SH-SY5Y (cell line): Measurements from ENCODE around the gene CACNG4.

ENCODE experiments used
- GATA2 ChIP-seq: IDR thresholded peaks from 2 replicates; pipeline ENCODE4 v1.6.1; 2011; ENCODE audit warnings: mild to moderate bottlenecking, low read depth, low read length
- GATA3 ChIP-seq: IDR thresholded peaks from 2 replicates; pipeline ENCODE4 v1.6.1; 2011; ENCODE audit warnings: low read depth, mild to moderate bottlenecking, low read length, moderate library complexity

CACNG4 gene

DNA sequence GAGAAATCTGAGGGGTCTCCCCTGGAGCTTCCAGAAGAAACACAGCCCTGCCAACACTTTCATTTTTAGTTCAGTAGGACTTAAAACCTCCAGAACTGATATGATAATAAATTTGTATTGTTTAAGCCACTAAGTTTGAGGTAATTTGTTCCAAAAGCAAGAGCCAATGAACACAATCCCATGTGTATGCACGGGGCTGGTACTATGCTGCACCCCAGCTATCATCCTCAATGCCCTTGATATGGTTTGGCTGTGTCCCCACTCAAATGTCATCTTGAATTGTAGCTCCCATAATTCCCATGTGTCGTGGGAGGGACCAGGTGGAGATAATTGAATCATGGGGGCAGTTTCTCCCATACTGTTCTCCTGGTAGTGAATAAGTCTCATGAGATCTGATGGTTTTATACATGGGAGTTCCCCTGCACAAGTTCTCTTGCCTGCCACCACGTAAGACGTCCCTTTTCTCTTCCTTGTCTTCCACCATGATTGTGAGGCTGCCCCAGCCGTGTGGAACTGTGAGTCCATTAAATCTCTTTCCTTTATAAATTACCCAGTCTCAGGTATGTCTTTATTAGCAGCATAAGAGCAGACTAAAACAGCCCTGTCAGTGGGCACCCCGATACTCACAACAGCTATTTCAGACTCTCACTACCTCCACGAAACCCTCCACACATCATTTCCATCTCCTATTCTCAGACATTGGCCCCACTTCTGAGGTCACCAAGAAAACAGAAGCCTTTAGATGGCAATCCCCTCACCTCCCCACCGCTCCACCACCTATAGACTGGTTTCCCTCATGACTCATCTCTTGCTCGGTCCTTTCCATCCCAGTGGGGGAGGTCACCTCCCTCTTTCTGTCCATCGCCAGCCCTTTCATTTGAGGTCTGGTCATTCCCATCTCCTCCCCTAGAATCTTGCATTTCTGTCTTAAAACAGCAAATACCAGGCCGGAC, 70.9 kb downstream of the CACNG4 start:
- no peak for TF ChIP-seq GATA3
- TF ChIP-seq GATA2: no peak

DNA sequence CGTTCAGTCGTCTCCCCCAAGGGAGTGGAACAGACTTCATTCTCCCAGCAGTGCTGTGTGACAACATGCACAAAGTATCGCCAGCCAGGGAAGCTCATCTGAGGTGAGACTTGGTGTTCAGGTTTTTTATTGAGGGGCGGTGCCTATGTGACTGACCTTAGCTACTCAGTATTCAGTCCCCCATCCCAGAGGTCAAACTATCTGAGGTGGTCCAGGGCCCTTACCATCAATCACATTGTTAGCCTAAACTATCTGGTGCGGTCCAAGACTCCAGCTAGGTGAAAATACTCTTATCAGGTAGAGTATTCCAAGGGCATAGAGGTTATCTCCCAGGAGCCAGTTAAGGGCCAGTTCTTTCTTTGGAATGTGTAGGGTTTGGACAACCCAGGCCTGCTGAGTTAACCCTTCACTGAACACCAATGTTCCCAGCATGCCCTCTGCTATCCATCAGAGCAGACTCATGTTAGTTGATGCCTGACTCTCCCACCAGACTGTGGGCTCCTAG, 74.4 kb downstream of the CACNG4 start:
- TF ChIP-seq GATA2 (no peak), GATA3 (no peak)

DNA sequence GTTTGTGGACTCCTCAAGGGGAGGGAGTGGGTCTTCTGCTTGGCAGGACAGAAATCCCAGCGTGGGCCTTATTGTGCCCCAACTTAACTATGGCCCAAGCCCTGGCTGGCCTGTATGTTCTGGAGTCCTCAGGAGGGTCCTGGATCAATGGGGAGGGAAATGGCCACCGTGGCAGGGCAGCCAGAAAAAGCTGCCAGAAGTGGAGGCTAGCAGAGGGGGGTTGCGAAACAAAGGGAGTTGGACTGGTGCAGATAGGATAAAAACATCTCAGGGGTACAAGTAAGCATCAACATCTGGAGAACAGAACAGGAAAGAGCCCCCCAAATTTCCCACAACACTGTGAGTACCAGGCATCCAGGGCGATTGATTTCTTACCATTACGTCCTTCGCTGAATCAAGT, 76.1 kb downstream of the CACNG4 start:
- TF ChIP-seq GATA3 (no peak), GATA2 (no peak)

DNA sequence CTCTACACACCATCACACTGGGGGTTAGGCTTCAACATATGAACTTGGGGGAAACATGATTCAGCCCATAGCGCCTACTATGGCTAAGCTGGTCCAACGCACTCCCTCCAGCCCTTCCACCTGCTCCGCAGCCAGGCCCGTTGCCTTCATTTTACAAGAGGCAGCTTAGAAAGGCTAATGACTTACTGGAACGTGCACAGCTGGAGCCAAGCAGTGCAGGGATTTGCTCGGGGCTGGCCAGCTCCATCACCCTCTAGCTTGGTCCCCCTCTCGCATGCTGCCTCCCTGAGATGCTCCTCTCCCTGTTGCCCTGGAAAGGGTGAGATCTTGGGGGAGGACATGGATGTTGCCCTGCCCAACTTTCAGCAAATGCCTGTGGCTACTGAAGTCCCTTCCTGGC, 77.0 kb downstream of the CACNG4 start:
- TF ChIP-seq GATA2 (no peak), GATA3 (no peak)

DNA sequence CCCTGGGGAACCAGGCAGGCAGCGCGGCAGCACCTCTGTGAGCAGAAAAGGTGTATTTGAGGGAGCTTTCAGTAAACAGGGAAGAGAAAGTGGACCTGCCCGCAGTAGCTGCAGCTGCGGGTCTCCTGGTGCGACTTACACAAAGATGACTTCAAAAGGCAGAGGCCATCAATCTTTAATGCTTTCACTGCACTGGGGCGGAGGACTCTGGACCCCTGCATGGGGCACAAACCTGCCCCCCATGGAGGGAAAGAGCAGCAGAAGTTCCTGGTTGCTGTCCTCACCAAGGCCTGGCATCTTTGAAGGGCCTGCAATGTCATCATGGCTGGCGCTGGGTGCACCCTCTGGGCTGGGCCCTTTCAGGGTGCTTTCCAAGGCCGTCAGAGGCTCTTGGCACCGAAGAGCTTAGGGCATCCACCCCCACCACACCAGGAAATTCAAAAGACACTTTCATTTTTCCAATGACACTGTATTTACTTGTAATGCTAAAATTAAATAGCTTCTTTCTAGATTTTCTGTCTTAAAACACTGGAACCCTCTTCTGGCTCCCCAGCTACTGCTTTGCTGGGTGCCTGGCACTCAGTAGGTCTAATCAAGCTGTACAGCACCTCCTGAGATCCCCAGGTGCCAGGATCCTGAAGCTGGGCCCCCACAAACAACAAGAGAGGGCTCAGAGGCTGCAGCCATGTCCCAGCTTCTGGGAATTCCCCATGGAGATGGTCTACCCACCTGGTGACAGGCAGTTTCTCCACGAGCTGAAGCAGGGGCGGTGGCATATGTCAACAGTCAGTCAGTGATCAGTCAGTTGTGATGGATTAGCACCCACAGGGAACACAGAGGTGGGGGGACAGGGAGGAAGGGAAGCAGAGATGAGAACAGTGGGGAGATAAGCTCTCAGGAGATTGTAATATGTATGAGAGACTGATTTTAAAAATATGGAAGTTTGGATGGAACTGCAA, 77.7 kb downstream of the CACNG4 start:
- no peak for TF ChIP-seq GATA2
- no peak for TF ChIP-seq GATA3

DNA sequence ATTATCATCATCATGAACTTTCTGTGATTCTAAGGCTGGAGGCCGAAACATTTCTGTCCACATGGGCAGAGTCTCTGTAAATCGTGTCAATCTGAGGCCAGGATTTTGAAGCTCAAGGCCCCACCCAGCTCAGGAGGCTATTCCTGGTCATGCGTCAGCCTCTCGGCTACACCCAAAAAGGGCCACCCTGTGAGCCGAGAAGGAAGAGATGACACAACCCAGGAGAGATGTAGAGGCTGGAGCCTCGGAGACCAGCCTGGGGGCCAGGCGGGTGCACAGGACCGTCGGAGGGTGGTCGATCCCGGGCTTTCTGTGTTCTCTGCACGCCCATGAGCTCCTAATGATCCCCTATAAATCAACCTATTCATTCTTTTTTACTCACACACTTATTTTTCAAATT, 78.8 kb downstream of the CACNG4 start:
- TF ChIP-seq GATA2: no peak
- TF ChIP-seq GATA3: no peak

DNA sequence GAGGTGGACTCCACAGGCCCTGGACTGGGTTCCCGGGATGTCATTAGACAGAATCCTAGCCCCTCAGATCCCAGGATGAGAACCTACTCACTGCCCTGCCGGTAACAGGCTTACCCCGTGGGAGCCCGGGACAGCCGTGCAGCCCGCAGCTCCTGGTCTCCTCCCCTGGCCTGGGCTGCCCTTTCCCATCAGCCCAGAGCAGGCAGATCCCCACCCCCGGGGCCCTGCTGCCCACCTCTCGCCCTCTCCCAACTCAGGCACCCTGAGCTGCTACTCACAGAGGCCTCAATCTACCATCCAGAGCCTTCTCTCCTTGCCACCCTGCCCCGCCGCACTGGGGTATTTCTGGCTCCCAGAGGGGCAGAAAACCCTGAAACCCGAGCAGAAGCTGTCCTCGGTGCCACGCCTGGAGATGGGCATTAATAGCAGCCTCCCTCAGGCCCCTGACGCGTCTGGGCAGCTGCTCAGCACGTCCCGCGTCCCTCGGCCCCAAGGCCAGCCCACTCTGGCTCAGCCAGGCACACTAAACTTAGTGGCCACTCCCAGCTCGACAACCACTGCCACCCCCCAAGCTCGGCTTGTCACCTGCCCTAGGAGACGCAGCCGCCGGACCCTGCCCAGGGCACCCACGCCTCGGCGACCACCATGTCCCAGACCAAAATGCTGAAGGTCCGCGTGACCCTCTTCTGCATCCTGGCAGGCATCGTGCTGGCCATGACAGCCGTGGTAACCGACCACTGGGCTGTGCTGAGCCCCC, 79.7 kb downstream of the CACNG4 start, which contains the start of gene CACNG1:
TSS of gene CACNG1 (plus strand) at position 539 of the 757 bp plus-strand sequence. CDS start at position 646, 107 bp downstream.
- TF ChIP-seq GATA2: no peak
- TF ChIP-seq GATA3: no peak

DNA sequence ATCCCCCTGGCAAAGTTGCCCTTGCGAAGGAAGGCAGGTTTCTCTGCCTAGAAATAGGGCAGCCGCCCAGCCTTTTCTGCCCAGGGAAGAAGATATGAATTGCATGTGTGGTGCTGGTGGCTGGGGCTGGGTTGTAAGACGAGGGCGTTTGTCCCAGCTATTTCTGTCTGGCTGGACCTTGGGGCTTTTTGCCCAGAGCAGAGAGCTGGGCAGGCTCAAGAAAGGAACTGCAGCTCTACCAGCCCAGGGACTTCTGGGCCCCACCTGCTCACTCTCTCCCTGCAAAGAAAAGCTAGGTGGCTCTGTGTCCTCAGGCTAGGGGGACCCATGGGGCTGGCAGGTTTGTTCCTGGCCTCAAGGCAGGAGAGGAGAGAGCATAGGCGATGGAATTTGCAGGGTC, 80.4 kb downstream of the CACNG4 start:
- TF ChIP-seq GATA3: no peak
- no peak for TF ChIP-seq GATA2

DNA sequence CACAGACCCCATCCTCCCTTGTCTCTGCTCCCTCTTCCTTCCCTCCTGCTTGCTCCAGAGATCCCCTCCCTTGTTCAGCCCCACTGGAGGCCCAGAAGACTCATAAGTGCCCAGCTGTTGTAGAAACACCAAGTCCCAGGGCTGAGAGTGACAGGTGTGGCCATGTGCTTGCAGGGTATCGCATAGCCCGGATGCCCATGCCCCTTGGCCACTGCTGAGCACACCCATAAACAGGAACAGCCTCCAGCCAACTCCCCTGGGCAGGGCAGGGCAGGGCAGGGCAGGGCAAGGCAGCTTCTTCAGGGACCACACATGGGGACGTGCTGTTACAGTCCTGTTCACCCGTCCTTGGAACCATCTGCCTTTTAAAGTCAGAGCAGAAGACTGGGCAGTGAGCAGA, 81.9 kb downstream of the CACNG4 start:
- no peak for TF ChIP-seq GATA2
- TF ChIP-seq GATA3: no peak

DNA sequence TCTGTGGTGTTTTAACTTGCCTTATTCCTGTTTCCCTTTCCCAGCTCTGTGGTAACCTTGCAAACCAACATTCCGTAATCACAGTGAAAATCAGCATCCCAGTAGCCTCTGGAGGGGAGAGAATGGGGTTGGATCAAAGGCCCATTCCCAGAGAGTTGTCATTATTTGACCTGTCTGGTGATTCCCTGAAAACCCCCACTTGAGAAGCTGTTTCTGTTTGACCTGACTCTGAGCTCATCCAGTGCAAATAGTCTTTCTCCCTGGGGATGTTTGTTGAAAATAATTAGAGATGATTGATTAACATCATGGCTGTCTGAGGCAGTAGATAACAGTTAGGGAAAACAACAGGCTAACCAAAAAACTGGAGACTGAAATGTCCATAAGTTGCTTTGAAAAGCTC, 82.9 kb downstream of the CACNG4 start:
- TF ChIP-seq GATA3: no peak
- no peak; the same call in 1 of the 2 replicates for TF ChIP-seq GATA2

DNA sequence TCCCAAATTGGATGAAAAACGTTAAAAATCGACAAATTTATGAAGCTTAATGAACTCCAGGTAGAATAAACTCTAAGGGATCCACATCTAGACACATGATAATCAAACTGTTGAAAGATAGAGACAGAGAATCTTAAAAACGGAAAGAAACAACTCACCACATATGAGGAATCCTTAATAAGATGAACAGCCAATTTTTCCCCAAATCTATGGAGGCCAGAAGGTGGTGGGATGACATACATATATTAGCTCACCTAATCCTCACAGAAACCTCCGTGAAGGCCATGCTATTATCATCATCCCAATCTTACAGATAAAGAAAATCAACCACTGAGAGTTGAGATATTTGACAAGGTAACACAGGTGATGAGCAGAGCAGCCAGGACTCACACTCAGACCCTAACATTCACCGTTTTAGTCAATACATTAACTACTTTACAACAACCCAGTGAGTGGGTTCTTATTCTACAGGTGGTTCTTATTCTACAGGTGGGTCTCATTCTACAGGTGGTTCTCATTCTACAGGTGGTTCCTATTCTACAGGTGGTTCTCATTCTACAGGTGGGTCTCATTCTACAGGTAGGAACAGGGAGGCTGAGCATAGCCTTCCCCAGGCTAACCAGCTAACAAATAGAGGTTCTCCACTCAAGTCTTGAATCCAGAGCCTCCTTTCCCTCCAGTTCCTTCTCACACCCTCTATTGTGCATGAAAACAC, 84.7 kb downstream of the CACNG4 start:
- TF ChIP-seq GATA3: no peak
- TF ChIP-seq GATA2: no peak

DNA sequence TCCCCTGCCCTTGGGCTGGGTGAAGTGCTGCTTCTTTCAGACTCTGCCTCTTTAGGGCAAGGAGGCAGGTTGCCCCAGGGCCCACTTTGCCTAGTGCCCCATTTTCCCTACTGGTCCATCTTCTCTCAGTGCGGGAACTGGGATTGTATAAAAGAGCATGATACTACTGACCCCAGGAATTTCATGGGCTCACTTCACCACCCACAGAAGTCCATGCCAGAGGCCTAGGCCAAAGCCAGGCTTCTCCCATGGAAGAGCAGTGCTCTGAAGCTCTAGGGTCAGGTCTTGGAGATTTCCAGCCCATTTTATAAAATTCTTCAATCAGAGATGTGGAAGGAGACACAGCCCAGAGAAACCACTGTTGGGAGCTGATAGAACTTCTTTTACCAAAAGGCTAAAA, 85.6 kb downstream of the CACNG4 start:
- TF ChIP-seq GATA3: no peak
- TF ChIP-seq GATA2: no peak
